Measurements from ENCODE around the gene TRMT112.

The TRMT112 gene

GRCh38 chr11:64349025-64349387, 31.6 kb upstream of the TRMT112 start:
- no peak overlapping the region for H3K4me3 ChIP-seq (ENCODE audit: low read depth, low read length)
- TF ChIP-seq, protein P1, sequence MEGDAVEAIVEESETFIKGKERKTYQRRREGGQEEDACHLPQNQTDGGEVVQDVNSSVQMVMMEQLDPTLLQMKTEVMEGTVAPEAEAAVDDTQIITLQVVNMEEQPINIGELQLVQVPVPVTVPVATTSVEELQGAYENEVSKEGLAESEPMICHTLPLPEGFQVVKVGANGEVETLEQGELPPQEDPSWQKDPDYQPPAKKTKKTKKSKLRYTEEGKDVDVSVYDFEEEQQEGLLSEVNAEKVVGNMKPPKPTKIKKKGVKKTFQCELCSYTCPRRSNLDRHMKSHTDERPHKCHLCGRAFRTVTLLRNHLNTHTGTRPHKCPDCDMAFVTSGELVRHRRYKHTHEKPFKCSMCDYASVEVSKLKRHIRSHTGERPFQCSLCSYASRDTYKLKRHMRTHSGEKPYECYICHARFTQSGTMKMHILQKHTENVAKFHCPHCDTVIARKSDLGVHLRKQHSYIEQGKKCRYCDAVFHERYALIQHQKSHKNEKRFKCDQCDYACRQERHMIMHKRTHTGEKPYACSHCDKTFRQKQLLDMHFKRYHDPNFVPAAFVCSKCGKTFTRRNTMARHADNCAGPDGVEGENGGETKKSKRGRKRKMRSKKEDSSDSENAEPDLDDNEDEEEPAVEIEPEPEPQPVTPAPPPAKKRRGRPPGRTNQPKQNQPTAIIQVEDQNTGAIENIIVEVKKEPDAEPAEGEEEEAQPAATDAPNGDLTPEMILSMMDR (IDR thresholded peaks at IDR 0.05; ENCODE audit: low read depth, low read length), result no peak

DNA sequence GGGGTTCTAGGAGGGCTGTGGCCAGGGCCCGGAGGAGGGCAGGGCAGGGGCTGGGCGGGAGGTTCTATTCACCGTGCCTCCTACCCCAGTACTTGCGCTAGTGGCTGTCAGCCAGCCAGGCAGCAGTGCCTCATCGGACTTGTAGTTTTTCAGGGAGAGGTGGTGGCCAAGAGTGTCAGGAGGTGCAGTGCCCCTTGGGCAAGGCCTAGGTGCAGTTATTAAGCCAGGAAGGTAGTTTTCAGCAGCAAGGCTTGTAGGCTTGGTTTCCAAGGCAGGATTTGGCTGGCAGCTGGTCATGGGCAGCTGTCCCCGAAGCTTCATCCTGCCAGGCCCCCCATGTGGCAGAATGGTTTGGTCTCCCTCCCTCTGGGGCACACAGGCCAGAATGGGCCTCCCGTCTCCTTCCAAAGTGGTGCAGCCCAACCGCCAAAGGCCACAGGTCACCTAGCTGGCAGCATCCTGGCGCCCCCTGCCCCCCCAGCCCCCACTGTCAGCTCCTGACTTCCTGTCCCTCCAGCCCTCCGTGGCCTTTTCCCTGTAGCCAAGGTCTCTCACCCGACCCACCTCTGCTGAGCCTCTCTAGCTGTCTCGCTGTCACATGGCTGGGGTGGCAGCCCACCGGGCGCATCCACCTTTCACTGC, 31.1 kb upstream of the TRMT112 start:
- no peak overlapping the region for H3K4me3 ChIP-seq (ENCODE audit: low read depth, low read length)
- TF ChIP-seq, protein P1 (IDR thresholded peaks at IDR 0.05; ENCODE audit: low read depth, low read length), result no peak

DNA sequence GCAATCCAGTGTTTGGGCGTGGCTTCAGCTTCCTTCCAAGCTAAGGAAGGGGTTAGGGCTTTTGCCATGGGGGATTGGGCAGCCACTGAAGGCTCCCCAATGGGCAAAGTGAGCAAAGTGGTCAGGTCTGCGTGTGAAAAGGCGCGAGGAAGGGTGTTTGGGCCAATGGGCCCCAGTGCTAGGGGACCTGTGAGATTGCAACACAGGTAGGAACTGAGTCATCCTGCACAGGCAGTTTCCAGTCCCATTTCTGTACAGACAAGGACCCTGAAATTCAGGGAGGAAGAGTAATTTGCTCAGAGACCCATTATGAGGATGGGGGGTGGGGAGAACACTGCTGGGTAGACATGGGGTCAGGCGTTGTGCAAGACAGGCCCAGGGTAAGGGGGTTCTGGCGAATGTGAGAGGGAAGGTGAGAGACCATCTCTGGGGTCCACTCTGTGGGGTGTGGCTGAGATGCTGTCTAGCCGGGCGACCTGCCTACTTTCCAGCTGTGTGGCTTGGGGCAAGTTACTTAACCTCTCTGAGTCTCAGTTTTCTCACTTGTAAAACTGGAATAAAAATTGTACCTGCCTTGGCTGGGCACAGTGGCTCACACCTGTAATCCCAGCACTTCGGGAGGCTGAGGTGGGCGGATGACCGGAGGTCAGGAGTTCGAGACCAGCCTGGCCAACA, 30.0 kb upstream of the TRMT112 start:
- no peak overlapping the region for H3K4me3 ChIP-seq (ENCODE audit: low read depth, low read length)
- TF ChIP-seq, protein P1 (IDR thresholded peaks at IDR 0.05; ENCODE audit: low read depth, low read length), result no peak

GRCh38 chr11:64344787-64345186, 27.4 kb upstream of the TRMT112 start:
- H3K4me3 ChIP-seq (ENCODE audit: low read depth, low read length), result no peak overlapping the region
- TF ChIP-seq, protein P1 (IDR thresholded peaks at IDR 0.05; ENCODE audit: low read depth, low read length), result no peak

DNA sequence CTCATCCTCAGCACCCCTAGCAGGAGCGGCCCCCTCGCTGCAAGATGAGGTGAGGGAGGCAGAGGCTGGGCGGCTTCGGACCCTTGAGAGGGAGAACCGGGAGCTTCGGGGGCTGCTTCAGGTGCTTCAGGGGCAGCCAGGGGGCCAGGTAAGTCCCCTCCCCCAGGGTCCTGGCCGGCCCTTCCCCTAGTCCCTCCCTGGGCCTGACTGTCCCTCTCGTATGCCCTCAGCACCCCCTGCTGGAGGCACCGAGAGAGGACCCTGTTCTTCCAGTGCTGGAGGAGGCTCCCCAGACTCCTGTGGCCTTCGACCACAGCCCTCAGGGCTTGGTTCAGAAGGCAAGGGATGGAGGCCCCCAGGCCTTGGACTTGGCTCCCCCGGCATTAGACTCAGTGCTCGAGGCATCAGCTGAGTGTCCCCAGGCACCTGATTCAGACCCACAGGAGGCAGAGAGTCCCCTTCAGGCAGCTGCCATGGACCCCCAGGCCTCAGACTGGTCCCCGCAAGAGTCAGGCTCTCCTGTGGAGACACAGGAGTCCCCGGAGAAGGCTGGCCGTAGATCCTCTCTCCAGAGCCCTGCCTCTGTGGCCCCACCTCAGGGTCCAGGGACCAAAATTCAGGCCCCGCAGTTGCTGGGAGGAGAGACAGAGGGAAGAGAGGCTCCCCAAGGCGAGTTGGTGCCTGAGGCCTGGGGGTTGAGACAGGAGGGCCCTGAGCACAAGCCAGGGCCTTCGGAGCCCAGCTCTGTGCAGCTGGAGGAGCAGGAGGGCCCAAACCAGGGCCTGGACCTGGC, 26.6 kb upstream of the TRMT112 start:
- H3K4me3 ChIP-seq (ENCODE audit: low read depth, low read length), result no peak overlapping the region
- TF ChIP-seq, protein P1 (IDR thresholded peaks at IDR 0.05; ENCODE audit: low read depth, low read length), result peak; percentile 26; the same call in 1 of the 2 replicates

GRCh38 chr11:64342869-64343745, 25.7 kb upstream of the TRMT112 start:
- TF ChIP-seq, protein P1 (IDR thresholded peaks at IDR 0.05; ENCODE audit: low read depth, low read length), result no peak
- no peak overlapping the region for H3K4me3 ChIP-seq (ENCODE audit: low read depth, low read length)

Measured in WI38 (cell line).